Ascending aorta (tissue), 2 donors: ENCODE measurements around the gene FOXM1. TPM values are rescaled to one million over a fixed set of nuclear protein-coding genes. Genes with fewer than 3 reads are reported as not detected.
A peak's percentile ranks its signal among the peaks of the same experiment; 100 is the strongest.

Experiments
- DNase-seq, 2 donors: peaks; one replicate each; pipeline ENCODE4 v3.0.0-alpha.2; 2019; ENCODE audit warnings: low spot score in 2 of 2
- H3K27ac ChIP-seq, 2 donors: fragments of 200-600 bp; sonication (generic); one replicate each; pipeline ENCODE4 v1.5.1; 2016 to 2017; ENCODE audit warnings: mild to moderate bottlenecking in 1 of 2
- H3K27me3 ChIP-seq: fragments of 200-600 bp; sonication (generic); one replicate; pipeline ENCODE4 v1.5.1; 2017
- H3K36me3 ChIP-seq, 2 donors: fragments of 200-600 bp; sonication (generic); one replicate each; pipeline ENCODE4 v1.5.1; 2016
- H3K4me1 ChIP-seq, 2 donors: fragments of 200-600 bp; sonication (generic); one replicate each; pipeline ENCODE4 v1.5.1; 2016 to 2017; ENCODE audit warnings: mild to moderate bottlenecking in 1 of 2
- H3K4me3 ChIP-seq, 2 donors: fragments of 200-600 bp; sonication (generic); one replicate each; pipeline ENCODE4 v1.5.1; 2016 to 2017; ENCODE audit warnings: mild to moderate bottlenecking in 1 of 2
- H3K9me3 ChIP-seq, 2 donors: fragments of 200-600 bp; sonication (generic); one replicate each; pipeline ENCODE4 v1.5.1; 2016
- intact Hi-C: fragments of 100-400 bp; cut with DNase I; formaldehyde crosslinking; loops from one replicate; pipeline ENCODE4 v1.15.1; 2023
- total RNA-seq: library from RNA; depleted of rRNA; stranded (reverse); fragments of >200 nt; gene quantifications from one replicate; pipeline ENCODE4 v1.1.0, GENCODE V29; 2016
- TF ChIP-seq, protein P1 (sequence below), 3 experiments: fragments of 200-600 bp in 2 of 3; fragments of 450-650 bp in 1 of 3; sonication (generic) in 2 of 3; IDR thresholded peaks; one replicate each; pipeline ENCODE4 v1.5.1; 2016 to 2019; ENCODE audit warnings: antibody characterized with exemption in 3 of 3, mild to moderate bottlenecking in 1 of 3, moderate library complexity in 1 of 3

FOXM1 gene
- total RNA-seq, 1 donor from 2014 or later = not detected

DNA sequence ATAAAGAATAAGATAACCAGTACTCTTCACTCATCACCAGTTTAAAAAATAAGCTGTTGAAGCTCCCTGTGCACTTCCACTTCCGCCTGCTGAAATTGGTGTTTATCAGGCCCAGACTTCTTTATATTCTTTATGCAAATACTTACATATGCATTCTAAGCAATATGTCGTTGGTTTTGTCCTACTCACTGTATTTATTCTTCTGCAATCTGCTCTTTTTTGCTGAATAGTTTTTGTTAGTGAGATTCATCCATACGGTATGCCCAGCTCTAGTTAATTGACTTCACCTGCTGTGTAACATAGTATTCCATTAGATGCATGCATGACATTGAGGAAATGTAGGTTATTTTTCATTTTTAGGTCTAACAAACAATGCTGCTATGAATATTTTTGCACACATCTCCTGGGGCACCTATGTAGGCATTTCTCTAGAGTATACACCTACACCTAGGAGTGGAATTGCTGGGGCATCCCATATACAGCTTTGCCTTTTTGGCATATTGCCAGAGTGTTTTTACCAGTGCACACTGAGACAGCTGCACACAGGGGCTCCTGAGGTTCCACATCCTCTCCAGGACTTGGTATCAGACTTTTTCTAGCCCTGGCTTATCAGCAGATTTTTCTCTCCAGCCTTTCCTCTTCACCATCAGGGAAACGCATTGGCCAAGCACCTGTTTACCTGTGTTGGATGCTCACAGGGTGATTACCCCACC is 41.1 kb downstream of the FOXM1 start:
- intact Hi-C loops = no loop called here
- Histone ChIP-seq H3K9me3 (no peaks in the 10 kb centered on the region), H3K4me3 (no peak overlapping the region), H3K36me3 (peaks cover 0 to 3% of the 10 kb centered on the region in 2 donors), H3K27me3 (no peaks in the 10 kb centered on the region), H3K4me1 (peaks cover 0 to 5% of the 10 kb centered on the region in 2 donors), H3K27ac (no peak overlapping the region)
- no peak for DNase-seq
- TF ChIP-seq, protein P1, sequence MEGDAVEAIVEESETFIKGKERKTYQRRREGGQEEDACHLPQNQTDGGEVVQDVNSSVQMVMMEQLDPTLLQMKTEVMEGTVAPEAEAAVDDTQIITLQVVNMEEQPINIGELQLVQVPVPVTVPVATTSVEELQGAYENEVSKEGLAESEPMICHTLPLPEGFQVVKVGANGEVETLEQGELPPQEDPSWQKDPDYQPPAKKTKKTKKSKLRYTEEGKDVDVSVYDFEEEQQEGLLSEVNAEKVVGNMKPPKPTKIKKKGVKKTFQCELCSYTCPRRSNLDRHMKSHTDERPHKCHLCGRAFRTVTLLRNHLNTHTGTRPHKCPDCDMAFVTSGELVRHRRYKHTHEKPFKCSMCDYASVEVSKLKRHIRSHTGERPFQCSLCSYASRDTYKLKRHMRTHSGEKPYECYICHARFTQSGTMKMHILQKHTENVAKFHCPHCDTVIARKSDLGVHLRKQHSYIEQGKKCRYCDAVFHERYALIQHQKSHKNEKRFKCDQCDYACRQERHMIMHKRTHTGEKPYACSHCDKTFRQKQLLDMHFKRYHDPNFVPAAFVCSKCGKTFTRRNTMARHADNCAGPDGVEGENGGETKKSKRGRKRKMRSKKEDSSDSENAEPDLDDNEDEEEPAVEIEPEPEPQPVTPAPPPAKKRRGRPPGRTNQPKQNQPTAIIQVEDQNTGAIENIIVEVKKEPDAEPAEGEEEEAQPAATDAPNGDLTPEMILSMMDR (IDR thresholded peaks at IDR 0.05) = no peak

DNA sequence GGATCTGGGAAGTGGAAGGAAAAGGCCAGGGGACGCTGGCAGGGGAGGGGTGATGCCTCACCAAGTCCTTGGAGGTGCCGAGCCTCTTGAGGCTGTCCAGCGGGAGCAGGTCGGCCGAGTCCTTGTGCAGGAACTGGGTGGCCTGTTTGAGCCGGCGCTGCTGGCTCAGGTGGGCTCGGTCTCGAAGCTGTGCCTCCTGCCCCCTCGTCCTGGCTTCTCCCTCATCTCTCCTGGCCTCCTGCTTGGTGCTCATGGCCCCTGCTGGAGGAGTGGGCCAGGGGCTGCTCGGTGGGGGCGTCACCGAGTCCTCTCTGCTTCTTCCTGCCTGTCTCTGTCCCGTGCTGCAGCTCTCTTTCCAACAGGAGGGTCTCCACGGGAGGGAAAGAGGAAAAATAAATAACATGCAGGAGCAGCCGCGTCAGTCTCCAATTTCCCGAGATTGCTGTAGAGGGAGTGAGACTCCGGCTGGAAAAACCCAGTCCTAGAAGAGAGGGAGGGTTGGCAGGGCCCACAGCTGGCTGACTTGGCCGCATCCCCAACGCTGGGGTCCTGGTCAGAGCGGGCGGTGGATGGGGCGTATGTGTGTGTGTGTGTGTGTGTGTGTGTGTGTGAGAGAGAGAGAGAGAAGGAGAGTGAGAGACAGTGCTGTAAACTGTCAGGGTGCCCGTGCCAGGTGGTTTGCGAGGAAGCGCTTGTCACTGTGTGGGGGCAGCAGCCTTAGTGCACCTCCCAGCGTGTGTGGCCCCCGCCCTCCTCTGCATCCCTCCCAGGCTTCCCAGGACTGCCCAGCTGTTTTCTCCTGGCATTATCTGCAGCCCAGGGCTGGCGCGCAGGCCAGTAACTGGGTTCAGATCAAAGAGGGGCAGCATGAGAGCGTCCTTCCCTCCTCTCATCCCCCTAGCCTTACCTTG is 42.1 kb downstream of the FOXM1 start, which contains the start of gene NRIP2:
NRIP2 (minus strand) TSS at position 455 of the 911 bp plus-strand sequence; CDS start at position 403, 52 bp downstream.
- TF ChIP-seq, protein P1 (IDR thresholded peaks at IDR 0.05) = peak in 1 of 3 experiments; percentile 19
- Histone ChIP-seq H3K4me3 (peak within 1 kb of the TSS in 1 of 2 donors; percentile 48), H3K9me3 (no peaks in the 10 kb centered on the region), H3K36me3 (peaks cover 3 to 10% of the 10 kb centered on the region in 2 donors), H3K27me3 (no peaks in the 10 kb centered on the region), H3K4me1 (peaks cover 0 to 5% of the 10 kb centered on the region in 2 donors), H3K27ac (peak within 1 kb of the TSS in 1 of 2 donors; percentile 29)
- DNase-seq = no peak
- intact Hi-C loops = no loop called here

DNA sequence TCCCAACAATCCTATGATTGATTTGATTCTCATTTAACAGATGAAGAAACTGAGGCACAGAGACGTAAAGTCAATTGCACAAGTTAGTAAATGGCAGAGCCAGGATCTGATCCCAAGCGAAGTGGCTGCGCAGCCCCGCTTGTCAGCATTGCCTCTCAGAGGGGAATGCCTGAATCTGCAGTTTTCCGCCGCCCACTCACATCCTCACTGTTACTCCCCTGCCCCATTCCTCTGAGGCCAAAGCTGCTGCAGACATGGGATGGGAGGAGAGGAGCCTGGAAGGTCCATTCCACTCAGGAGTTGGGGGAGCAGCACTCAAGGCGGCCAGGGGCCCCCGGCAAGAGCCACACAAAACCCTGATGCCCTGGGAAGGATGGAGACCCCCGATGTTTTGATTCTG is 43.2 kb downstream of the FOXM1 start:
- no peaks in the 10 kb centered on the region for H3K9me3 ChIP-seq
- H3K36me3 ChIP-seq = peaks cover 3 to 18% of the 10 kb centered on the region in 2 donors
- peak overlapping the region in 1 of 2 donors; percentile 29 for H3K27ac ChIP-seq
- peak overlapping the region in 1 of 2 donors; percentile 48 for H3K4me3 ChIP-seq
- TF ChIP-seq, protein P1 (IDR thresholded peaks at IDR 0.05) = no peak
- H3K27me3 ChIP-seq = no peaks in the 10 kb centered on the region
- intact Hi-C loops = no loop called here
- peaks cover 0 to 5% of the 10 kb centered on the region in 2 donors for H3K4me1 ChIP-seq
- no peak for DNase-seq

DNA sequence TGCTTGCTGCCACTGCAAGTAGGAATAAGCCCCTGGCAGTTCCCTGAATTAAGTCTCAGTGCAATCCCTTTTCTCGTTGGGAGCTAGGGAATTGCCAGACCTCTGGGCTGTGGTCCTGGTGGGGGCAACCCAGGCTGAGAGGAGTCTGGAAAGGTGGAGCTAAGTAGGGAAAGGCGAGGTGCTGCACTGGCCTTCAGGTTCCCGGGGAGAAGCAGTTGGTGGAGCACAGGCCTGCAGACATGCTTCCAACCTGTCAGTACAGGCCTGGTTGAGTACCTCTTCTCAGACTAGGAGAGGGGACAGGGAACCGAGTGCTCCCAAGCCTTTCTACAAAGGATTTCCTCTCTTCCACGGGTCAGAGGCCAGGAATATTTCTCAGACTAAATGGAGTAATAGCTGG is 43.6 kb downstream of the FOXM1 start:
- Histone ChIP-seq H3K36me3 (peaks cover 3 to 18% of the 10 kb centered on the region in 2 donors), H3K9me3 (no peaks in the 10 kb centered on the region), H3K27ac (no peak overlapping the region), H3K4me1 (peaks cover 0 to 5% of the 10 kb centered on the region in 2 donors), H3K27me3 (no peaks in the 10 kb centered on the region), H3K4me3 (no peak overlapping the region)
- DNase-seq = no peak
- intact Hi-C loops = no loop called here
- TF ChIP-seq, protein P1 (IDR thresholded peaks at IDR 0.05) = no peak

DNA sequence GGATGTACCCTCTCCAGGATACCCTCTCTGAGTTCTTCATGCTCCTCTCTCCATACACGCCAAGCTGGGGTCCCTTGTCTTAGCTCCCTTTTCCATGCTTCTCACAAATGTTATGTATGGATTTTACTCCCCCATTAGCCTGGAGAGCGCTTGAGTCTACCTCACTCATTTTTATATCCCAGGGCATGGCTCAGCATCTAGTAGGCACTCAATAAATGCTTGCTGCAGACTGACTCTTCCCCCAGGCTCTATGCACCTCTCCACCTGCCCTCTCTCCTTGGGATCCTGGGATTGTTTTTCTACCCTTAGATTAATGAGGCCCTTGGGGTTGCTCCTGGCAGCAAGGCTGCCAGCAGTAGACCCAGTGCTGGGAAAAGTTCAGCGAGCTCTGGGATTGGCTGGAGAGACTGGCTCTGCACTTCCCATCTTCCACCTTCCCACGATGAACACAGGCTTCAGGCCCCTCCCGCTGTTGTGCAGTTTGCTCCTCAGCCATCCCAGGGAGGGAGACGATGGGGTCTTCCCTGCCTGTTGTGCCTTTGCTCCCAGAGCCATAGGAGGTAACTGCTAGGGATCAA is 44.3 kb downstream of the FOXM1 start:
- Histone ChIP-seq H3K36me3 (peaks cover 9 to 22% of the 10 kb centered on the region in 2 donors), H3K9me3 (no peaks in the 10 kb centered on the region), H3K27me3 (no peaks in the 10 kb centered on the region), H3K27ac (no peak overlapping the region), H3K4me3 (no peak overlapping the region), H3K4me1 (peaks cover 0 to 5% of the 10 kb centered on the region in 2 donors)
- intact Hi-C loops = no loop called here
- TF ChIP-seq, protein P1 (IDR thresholded peaks at IDR 0.05) = no peak
- DNase-seq = no peak
